GM12878 (cell line): Measurements from ENCODE around the gene SYNJ2BP. TPM values are rescaled to one million over a fixed set of nuclear protein-coding genes. Genes with fewer than 3 reads are reported as not detected.
"Not testable (repeated sequence)": the region's sequence is repeated elsewhere in the genome, so short reads cannot be mapped to it uniquely, and the experiment has no call there.

Experiments used
- ATAC-seq: fragments of 200-7000 bp; cut with Tn5 transposase; 3 replicates; pipeline ENCODE4 v1.9.1; 2020; ENCODE audit warnings: mild to moderate bottlenecking, moderate library complexity
- BruUV-seq: library from RNA; stranded (reverse); fragments of 400-500 nt; replicated peaks from 2 replicates; lab custom pipeline; 2021; lab: Mats Ljungman, UMichigan
- CTCF ChIA-PET: fragments of 300-600 bp; sonication (Branson Sonifier 250); formaldehyde crosslinking; extraction: SDS; loops from one replicate; lab custom pipeline; 2021; ENCODE audit warnings: inconsistent platforms; lab: Yijun Ruan, JAX
- POLR2A ChIA-PET: fragments of 350-600 bp; formaldehyde crosslinking; extraction: SDS; loops from one replicate; lab custom pipeline; 2021; ENCODE audit warnings: inconsistent platforms; lab: Charles Lee
- RAD21 ChIA-PET: fragments of 300-600 bp; sonication (Branson Sonifier 250); formaldehyde crosslinking; loops from one replicate; lab custom pipeline; 2023; ENCODE audit warnings: antibody characterized with exemption; ENCODE audit not compliant: unreplicated experiment; lab: Charles Lee
- SMC1A ChIA-PET: fragments of 300-600 bp; sonication (Branson Sonifier 250); formaldehyde crosslinking; loops from one replicate; lab custom pipeline; 2023; ENCODE audit not compliant: unreplicated experiment, uncharacterized antibody; lab: Charles Lee
- DNase-seq: peaks from one replicate; pipeline ENCODE4 v3.0.0-alpha.2; 2011; ENCODE audit warnings: low read depth, low spot score
- FAIRE-seq: peaks from 3 replicates; lab custom pipeline; 2011; peaks lifted over from hg19 to GRCh38; lab: Jason Lieb, UNC
- H2AFZ ChIP-seq: 2 replicates; pipeline ENCODE4 v1.6.0; 2011; ENCODE audit warnings: low read depth, low read length, control low read depth; ENCODE audit not compliant: control insufficient read depth
- H3K27ac ChIP-seq: 2 replicates; pipeline ENCODE4 v1.5.1; 2011; ENCODE audit warnings: control low read depth; ENCODE audit not compliant: control insufficient read depth, insufficient read depth
- H3K27me3 ChIP-seq, 2 experiments: replicated peaks in 1 of 2; 2 replicates each; pipeline versions ENCODE4 v1.6.0 to v1.6.1; 2011; ENCODE audit warnings: low read length in 1 of 2; ENCODE audit not compliant: control insufficient read depth in 2 of 2, insufficient read depth in 2 of 2
- H3K36me3 ChIP-seq, 2 experiments: 2 replicates each; pipeline ENCODE4 v1.5.1; 2011; ENCODE audit warnings: low read length in 1 of 2; ENCODE audit not compliant: control insufficient read depth in 2 of 2, insufficient read depth in 2 of 2
- H3K4me1 ChIP-seq: 2 replicates; pipeline ENCODE4 v1.6.1; 2011; ENCODE audit warnings: mild to moderate bottlenecking, low read length, moderate library complexity, mixed read lengths; ENCODE audit not compliant: control insufficient read depth, insufficient read depth
- H3K4me2 ChIP-seq: 2 replicates; pipeline ENCODE4 v1.6.0; 2011; ENCODE audit warnings: control low read depth; ENCODE audit not compliant: control insufficient read depth, insufficient read depth
- H3K4me3 ChIP-seq: fragments of 200-600 bp; sonication (generic); 2 replicates; pipeline ENCODE4 v1.5.1; 2016
- H3K79me2 ChIP-seq: 2 replicates; pipeline ENCODE4 v1.6.0; 2011; ENCODE audit warnings: low read length; ENCODE audit not compliant: control insufficient read depth, insufficient read depth
- H3K9ac ChIP-seq: 2 replicates; pipeline ENCODE4 v1.8.0; 2011; ENCODE audit warnings: low read length, control low read depth, mixed read lengths; ENCODE audit not compliant: control insufficient read depth, insufficient read depth
- H3K9me3 ChIP-seq: replicated peaks from 3 replicates; pipeline ENCODE4 v1.5.1; 2011; ENCODE audit warnings: mild to moderate bottlenecking, low read length; ENCODE audit not compliant: control insufficient read depth, insufficient read depth
- H4K20me1 ChIP-seq: 2 replicates; pipeline ENCODE4 v1.6.0; 2011; ENCODE audit not compliant: control insufficient read depth, insufficient read depth
- BMI1 ChIP-seq: fragments of 450-650 bp; IDR thresholded peaks from 2 replicates; pipeline ENCODE4 v1.6.1; 2016; ENCODE audit warnings: mild to moderate bottlenecking, moderate library complexity, borderline replicate concordance
- HDAC6 ChIP-seq: fragments of 200-600 bp; sonication (generic); IDR thresholded peaks from one replicate; pipeline ENCODE4 v1.8.0; 2017; ENCODE audit warnings: antibody characterized with exemption; ENCODE audit not compliant: unreplicated experiment
- POLR2AphosphoS2 ChIP-seq: IDR thresholded peaks from 2 replicates; pipeline ENCODE4 v1.6.1; 2011; ENCODE audit warnings: low read depth, mild to moderate bottlenecking, low read length, improper control_type of control experiment, moderate library complexity
- SPI1 ChIP-seq: IDR thresholded peaks from 2 replicates; pipeline ENCODE4 v1.6.1; 2011; ENCODE audit warnings: low read depth, mild to moderate bottlenecking, low read length, moderate library complexity, borderline replicate concordance; ENCODE audit not compliant: insufficient read depth
- ZBED1 ChIP-seq: IDR thresholded peaks from 2 replicates; pipeline ENCODE4 v1.6.1; 2016; ENCODE audit warnings: borderline replicate concordance
- ZZZ3 ChIP-seq: IDR thresholded peaks from 2 replicates; pipeline ENCODE4 v1.6.1; 2011; ENCODE audit warnings: low read depth; ENCODE audit not compliant: control insufficient read depth, insufficient read length
- WGBS: methylation state at CpG from one replicate; pipeline ENCODE4 v1.1.6; 2016; ENCODE audit warnings: low lambda C conversion rate; ENCODE audit not compliant: insufficient replicate concordance, insufficient coverage; ENCODE audit errors: missing lambda C conversion rate; 5-methylcytosine and 5-hydroxymethylcytosine counted together
- in situ Hi-C: fragments of 300-500 bp; cut with MboI; formaldehyde crosslinking; loops from 9 replicates; pipeline ENCODE4 v1.14.3; 2018; ENCODE audit warnings: mixed read lengths
- intact Hi-C: fragments of 100-400 bp; cut with micrococcal nuclease; formaldehyde crosslinking; loops from one replicate; pipeline ENCODE4 v1.14.2; 2022; ENCODE audit not compliant: unreplicated experiment
- polyA plus RNA-seq, 11 experiments: library from polyadenylated mRNA; depleted of rRNA in 4 of 11; unstranded in 6 of 11; stranded (reverse) in 5 of 11; fragments of >200 nt; fragmentation: Nextera tagmentation in 4 of 11; fragmentation: Illumina TruSeq in 1 of 11; extraction: Ambion mirVana in 4 of 11; extraction: Trizol in 1 of 11; gene quantifications; 1 replicate in 1 of 11; 2 replicates in 10 of 11; pipeline versions ENCODE4 v1.2.1 to v1.2.3, GENCODE V29; 2011 to 2016; ENCODE audit warnings: inconsistent platforms in 2 of 11, missing spikeins in 2 of 11, low read depth in 1 of 11
- total RNA-seq, 4 experiments: library from RNA; depleted of rRNA in 3 of 4; stranded (reverse); fragments of >200 nt in 3 of 4; fragmentation: Illumina TruSeq in 1 of 4; extraction: Trizol in 1 of 4; gene quantifications; 2 replicates each; pipeline versions ENCODE4 v1.2.1 to v1.2.3, GENCODE V29; 2013 to 2021
- TF ChIP-seq, protein P1 (sequence below): fragments of 450-650 bp; formaldehyde crosslinking; IDR thresholded peaks from 2 replicates; pipeline ENCODE4 v1.4.0; 2022; ENCODE audit warnings: mild to moderate bottlenecking, moderate library complexity

The SYNJ2BP gene
- total and polyA plus RNA-seq, 10 of the 15 experiments (the other 5 are each of a cell fraction or from before 2014, with no cell fraction given), result 8.0 to 27.5 (median 17.5) TPM

GRCh38 chr14:70436867-70437266 is 20.0 kb upstream of the SYNJ2BP start (continued):
- TF ChIP-seq BMI1 (no peak), ZZZ3 (no peak)

DNA sequence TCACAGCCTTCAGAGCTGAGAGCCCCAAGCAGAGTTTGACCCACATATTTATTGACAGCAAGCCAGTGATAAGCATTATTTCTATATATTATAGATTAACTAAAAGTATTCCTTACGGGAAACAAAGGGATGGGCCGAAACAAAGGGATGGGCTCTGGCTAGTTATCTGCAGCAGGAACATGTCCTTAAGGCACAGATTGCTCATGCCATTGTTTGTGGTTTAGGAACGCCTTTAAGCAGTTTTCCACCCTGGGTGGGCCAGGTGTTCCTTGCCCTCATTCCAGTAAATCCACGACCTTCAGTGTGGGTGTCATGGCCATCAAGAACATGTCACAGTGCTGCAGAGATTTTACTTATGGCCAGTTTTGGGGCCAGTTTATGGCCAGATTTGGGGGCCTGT is 9.7 kb upstream of the SYNJ2BP start:
- H3K4me2 ChIP-seq, RAD21 ChIA-PET, BruUV-seq, H2AFZ ChIP-seq, H3K4me3 ChIP-seq, H3K36me3 ChIP-seq, POLR2A ChIA-PET, SMC1A ChIA-PET, ATAC-seq, H3K4me1 ChIP-seq, FAIRE-seq, intact Hi-C loops, H3K27ac ChIP-seq, H3K9me3 ChIP-seq, in situ Hi-C loops, H3K9ac ChIP-seq, DNase-seq, H3K79me2 ChIP-seq, H4K20me1 ChIP-seq, H3K27me3 ChIP-seq: not testable (repeated sequence)
- 36% methylated on average over 4 of the region's 4 CpGs for WGBS
- CTCF ChIA-PET, result interaction anchor here (0.6 kb wide), 1 partner anchor 510 kb away, joined by 3 read pairs; no protein-coding TSS in a partner anchor

- Histone ChIP-seq H3K36me3 (no peaks in the 10 kb centered on the region), H3K9me3 (no peaks in the 10 kb centered on the region), H3K27me3 (no peaks in the 10 kb centered on the region), H3K27ac (no peak overlapping the region), H3K4me2 (no peak overlapping the region), H4K20me1 (no peaks in the 10 kb centered on the region), H3K79me2 (no peaks in the 10 kb centered on the region), H2AFZ (no peak overlapping the region), H3K9ac (no peak overlapping the region), H3K4me1 (no peaks in the 10 kb centered on the region), H3K4me3 (no peak overlapping the region)
- ChIA-PET SMC1A (no interaction called here), CTCF (no interaction called here), RAD21 (no interaction called here), POLR2A (no interaction called here)
- DNase-seq (no peak), ATAC-seq (no peak), FAIRE-seq (no peak)
- 0% methylated on average over 1 of the region's 1 CpG for WGBS
- no TSS peak for BruUV-seq
- in situ Hi-C loops (no loop called here), intact Hi-C loops (no loop called here)
- TF ChIP-seq, protein P1, sequence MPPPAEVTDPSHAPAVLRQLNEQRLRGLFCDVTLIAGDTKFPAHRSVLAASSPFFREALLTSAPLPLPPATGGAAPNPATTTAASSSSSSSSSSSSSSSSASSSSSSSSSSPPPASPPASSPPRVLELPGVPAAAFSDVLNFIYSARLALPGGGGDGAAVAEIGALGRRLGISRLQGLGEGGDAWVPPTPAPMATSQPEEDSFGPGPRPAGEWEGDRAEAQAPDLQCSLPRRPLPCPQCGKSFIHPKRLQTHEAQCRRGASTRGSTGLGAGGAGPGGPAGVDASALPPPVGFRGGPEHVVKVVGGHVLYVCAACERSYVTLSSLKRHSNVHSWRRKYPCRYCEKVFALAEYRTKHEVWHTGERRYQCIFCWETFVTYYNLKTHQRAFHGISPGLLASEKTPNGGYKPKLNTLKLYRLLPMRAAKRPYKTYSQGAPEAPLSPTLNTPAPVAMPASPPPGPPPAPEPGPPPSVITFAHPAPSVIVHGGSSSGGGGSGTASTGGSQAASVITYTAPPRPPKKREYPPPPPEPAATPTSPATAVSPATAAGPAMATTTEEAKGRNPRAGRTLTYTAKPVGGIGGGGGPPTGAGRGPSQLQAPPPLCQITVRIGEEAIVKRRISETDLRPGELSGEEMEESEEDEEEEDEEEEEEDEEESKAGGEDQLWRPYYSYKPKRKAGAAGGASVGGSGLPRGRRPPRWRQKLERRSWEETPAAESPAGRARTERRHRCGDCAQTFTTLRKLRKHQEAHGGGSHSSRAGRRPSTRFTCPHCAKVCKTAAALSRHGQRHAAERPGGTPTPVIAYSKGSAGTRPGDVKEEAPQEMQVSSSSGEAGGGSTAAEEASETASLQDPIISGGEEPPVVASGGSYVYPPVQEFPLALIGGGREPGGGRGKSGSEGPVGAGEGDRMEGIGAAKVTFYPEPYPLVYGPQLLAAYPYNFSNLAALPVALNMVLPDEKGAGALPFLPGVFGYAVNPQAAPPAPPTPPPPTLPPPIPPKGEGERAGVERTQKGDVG (CRISPR knock-in tag), result no peak
- TF ChIP-seq HDAC6 (no peak), POLR2AphosphoS2 (no peak), ZZZ3 (no peak), ZBED1 (no peak), SPI1 (no peak)
Observed at GRCh38 chr14:70425354-70425753, 8.5 kb upstream of the SYNJ2BP start.
